Endothelial cell of umbilical vein (primary cell): Measurements from ENCODE around the gene PTPRD. TPM values are rescaled to one million over a fixed set of nuclear protein-coding genes. Genes with fewer than 3 reads are reported as not detected.

ENCODE experiments used
- BruUV-seq: library from RNA; stranded (reverse); fragments of 400-500 nt; replicated peaks from 2 replicates; lab custom pipeline; 2021; lab: Mats Ljungman, UMichigan
- CTCF ChIA-PET: fragments of 300-600, 350-600 bp; sonication (Branson Sonifier 250); formaldehyde crosslinking; loops from one replicate; lab custom pipeline; 2021; ENCODE audit warnings: antibody characterized with exemption, inconsistent platforms; lab: Charles Lee
- POLR2A ChIA-PET: fragments of 300-600, 350-600 bp; sonication (Branson Sonifier 250); formaldehyde crosslinking; loops from one replicate; lab custom pipeline; 2021; ENCODE audit warnings: antibody characterized with exemption, inconsistent platforms; lab: Charles Lee
- DNase-seq: peaks from one replicate; pipeline ENCODE4 v3.0.0-alpha.2; 2011; ENCODE audit warnings: low read depth, low spot score
- FAIRE-seq: peaks from 2 replicates; lab custom pipeline; 2011; peaks lifted over from hg19 to GRCh38; lab: Jason Lieb, UNC
- H2AFZ ChIP-seq: 2 replicates; pipeline ENCODE4 v1.6.0; 2012; ENCODE audit warnings: low read depth, low read length, control low read depth, inconsistent platforms
- H3K27ac ChIP-seq: 2 replicates; pipeline ENCODE4 v1.5.1; 2011; ENCODE audit warnings: low read depth, mild to moderate bottlenecking, control low read depth, low read length, moderate library complexity; ENCODE audit not compliant: insufficient read depth
- H3K27me3 ChIP-seq, 2 experiments: 2 replicates each; pipeline versions ENCODE4 v1.6.0 to v1.6.1; 2011; ENCODE audit warnings: low read length in 2 of 2, mixed read lengths in 1 of 2; ENCODE audit not compliant: control insufficient read depth in 2 of 2, insufficient read depth in 2 of 2
- H3K36me3 ChIP-seq, 2 experiments: 2 replicates in 1 of 2; 3 replicates in 1 of 2; pipeline ENCODE4 v1.5.1; 2011; ENCODE audit warnings: low read length in 2 of 2, mild to moderate bottlenecking in 1 of 2, moderate library complexity in 1 of 2; ENCODE audit not compliant: control insufficient read depth in 2 of 2, insufficient read depth in 2 of 2; ENCODE audit errors: extremely low read depth in 1 of 2
- H3K4me1 ChIP-seq: 3 replicates; pipeline ENCODE4 v1.5.1; 2011; ENCODE audit warnings: mild to moderate bottlenecking, low read length; ENCODE audit not compliant: control insufficient read depth, insufficient read depth; ENCODE audit errors: extremely low read depth
- H3K4me2 ChIP-seq: 2 replicates; pipeline ENCODE4 v1.6.1; 2011; ENCODE audit warnings: low read length, control low read depth, mixed read lengths; ENCODE audit not compliant: insufficient read depth
- H3K4me3 ChIP-seq, 3 experiments: fragments of 200-600 bp in 1 of 3; sonication (generic), shearing (Covaris generic) in 1 of 3; replicated peaks in 1 of 3; 2 replicates each; pipeline ENCODE4 v1.5.1; 2011 to 2016; ENCODE audit warnings: control low read depth in 3 of 3, low read length in 3 of 3, mild to moderate bottlenecking in 2 of 3, inconsistent platforms in 1 of 3, low read depth in 1 of 3, moderate library complexity in 1 of 3; ENCODE audit not compliant: insufficient read depth in 1 of 3
- H3K79me2 ChIP-seq: 2 replicates; pipeline ENCODE4 v1.6.0; 2012; ENCODE audit warnings: low read length, inconsistent platforms; ENCODE audit not compliant: control insufficient read depth, insufficient read depth
- H3K9ac ChIP-seq: replicated peaks from 2 replicates; pipeline ENCODE3; 2011; ENCODE audit warnings: low read length, control low read depth; ENCODE audit not compliant: insufficient read depth; ENCODE audit errors: extremely low read depth
- H3K9me1 ChIP-seq: replicated peaks from 3 replicates; pipeline ENCODE4 v1.6.0; 2011; ENCODE audit warnings: mild to moderate bottlenecking, low read length; ENCODE audit not compliant: control insufficient read depth, insufficient read depth; ENCODE audit errors: extremely low read depth
- H3K9me3 ChIP-seq: replicated peaks from 2 replicates; pipeline ENCODE4 v1.5.1; 2012; ENCODE audit warnings: low read length, inconsistent platforms; ENCODE audit not compliant: control insufficient read depth, insufficient read depth
- H4K20me1 ChIP-seq: replicated peaks from 2 replicates; pipeline ENCODE3; 2011; ENCODE audit warnings: mild to moderate bottlenecking, low read length; ENCODE audit not compliant: control insufficient read depth, insufficient read depth; ENCODE audit errors: extremely low read depth
- EZH2 ChIP-seq: IDR thresholded peaks from 2 replicates; pipeline ENCODE4 v1.6.1; 2012; ENCODE audit warnings: borderline replicate concordance, low read depth, mild to moderate bottlenecking, moderate library complexity, low read length, inconsistent platforms; ENCODE audit not compliant: severe bottlenecking
- FOS ChIP-seq: IDR thresholded peaks from 2 replicates; pipeline ENCODE4 v1.6.1; 2011; ENCODE audit warnings: mild to moderate bottlenecking, low read length, moderate library complexity, borderline replicate concordance; ENCODE audit not compliant: insufficient read depth
- GATA2 ChIP-seq: IDR thresholded peaks from 2 replicates; pipeline ENCODE4 v1.7.0; 2011; ENCODE audit warnings: low read depth, mild to moderate bottlenecking, moderate library complexity, mixed read lengths, low read length; ENCODE audit not compliant: insufficient read length, insufficient read depth
- JUN ChIP-seq: IDR thresholded peaks from 2 replicates; pipeline ENCODE4 v1.6.1; 2011; ENCODE audit warnings: borderline replicate concordance, low read depth; ENCODE audit not compliant: insufficient read length, insufficient read depth
- MYC ChIP-seq: IDR thresholded peaks from one replicate; pipeline ENCODE4 v1.6.1; 2011; ENCODE audit warnings: mild to moderate bottlenecking, low read depth, low read length
- POLR2A ChIP-seq: IDR thresholded peaks from 2 replicates; pipeline ENCODE4 v1.6.1; 2012; ENCODE audit warnings: low read depth, mild to moderate bottlenecking, control low read depth, low read length
- POLR2AphosphoS5 ChIP-seq: IDR thresholded peaks from 2 replicates; pipeline ENCODE4 v1.6.1; 2012; ENCODE audit warnings: low read depth, mild to moderate bottlenecking, control low read depth, low read length, moderate library complexity; ENCODE audit not compliant: insufficient read depth
- dilution Hi-C: fragments of 300-500 bp; cut with MboI; formaldehyde crosslinking; loops from one replicate; pipeline ENCODE4 v1.15.0; 2019; ENCODE audit warnings: low sequenced_read_pairs; ENCODE audit not compliant: extremely low pct_ligation_motif_present
- intact Hi-C: fragments of 100-400 bp; cut with micrococcal nuclease; formaldehyde crosslinking; loops from one replicate; pipeline ENCODE4 v1.10.0; 2022
- polyA plus RNA-seq, 4 experiments: library from polyadenylated mRNA; depleted of rRNA in 3 of 4; stranded (reverse) in 3 of 4; unstranded in 1 of 4; fragments of >200 nt; gene quantifications; 2 replicates each; pipeline versions ENCODE4 v1.2.1 to v1.2.3, GENCODE V29; 2011 to 2012; ENCODE audit warnings: missing spikeins in 1 of 4
- total RNA-seq: library from RNA; stranded (reverse); gene quantifications from 2 replicates; pipeline ENCODE4 v1.2.3, GENCODE V29; 2021
- TF ChIP-seq, protein P1 (sequence below): IDR thresholded peaks from 2 replicates; pipeline ENCODE4 v1.6.1; 2011; ENCODE audit not compliant: insufficient read depth, insufficient read length
- TF ChIP-seq, protein P2 (sequence below), 2 donors: IDR thresholded peaks; 1 replicate in 1 of 2; 2 replicates in 1 of 2; pipeline ENCODE4 v1.5.1; 2011; ENCODE audit warnings: low read length in 2 of 2, mild to moderate bottlenecking in 2 of 2, moderate library complexity in 2 of 2, control low read depth in 1 of 2, inconsistent platforms in 1 of 2, low read depth in 1 of 2; ENCODE audit not compliant: insufficient read depth in 1 of 2; ENCODE audit errors: extremely low read depth in 1 of 2

The PTPRD gene
- total and polyA plus RNA-seq, 2 donors (not counting 3 experiments of a cell fraction or from before 2014, with no cell fraction given) = 5.5 to 5.7 TPM

DNA sequence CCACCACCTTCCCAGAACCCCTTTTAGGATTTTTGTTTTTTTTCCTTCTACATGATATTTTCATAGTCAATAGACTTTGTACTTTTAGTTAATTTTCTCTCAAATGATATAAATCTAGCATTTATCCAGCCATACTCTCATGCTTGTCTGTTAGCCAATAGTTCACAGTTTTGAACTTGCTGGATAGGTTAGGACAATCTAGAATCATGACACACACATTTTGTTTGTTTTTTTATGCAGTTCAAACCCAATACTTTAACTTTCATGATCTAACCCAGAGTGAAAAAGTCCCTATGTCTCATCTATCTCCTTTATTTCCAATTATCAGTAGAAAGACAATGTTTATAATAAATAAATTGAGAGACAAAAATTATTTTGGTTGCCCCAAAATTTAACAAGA is 2303.5 kb downstream of the PTPRD start:
- intact Hi-C loops (no loop called here), dilution Hi-C loops (no loop called here)
- Histone ChIP-seq H3K36me3 (no peaks in the 10 kb centered on the region), H4K20me1 (no peaks in the 10 kb centered on the region), H3K4me2 (no peak overlapping the region), H3K27me3 (no peaks in the 10 kb centered on the region), H3K79me2 (no peaks in the 10 kb centered on the region), H2AFZ (no peak overlapping the region), H3K9me3 (no peaks in the 10 kb centered on the region), H3K9ac (no peak overlapping the region), H3K4me3 (no peak overlapping the region), H3K4me1 (no peaks in the 10 kb centered on the region), H3K9me1 (no peaks in the 10 kb centered on the region), H3K27ac (no peak overlapping the region)
- ChIA-PET POLR2A (interaction anchor here (0.6 kb wide), 1 partner anchor 136 kb away, joined by 5 read pairs; no protein-coding TSS in a partner anchor), CTCF (interaction anchor here (0.6 kb wide), 1 partner anchor 234 kb away, joined by 3 read pairs; no protein-coding TSS in a partner anchor)
- FAIRE-seq (no peak), DNase-seq (no peak)
- no TSS peak for BruUV-seq
- no peak for TF ChIP-seq FOS
- no peak for TF ChIP-seq JUN

DNA sequence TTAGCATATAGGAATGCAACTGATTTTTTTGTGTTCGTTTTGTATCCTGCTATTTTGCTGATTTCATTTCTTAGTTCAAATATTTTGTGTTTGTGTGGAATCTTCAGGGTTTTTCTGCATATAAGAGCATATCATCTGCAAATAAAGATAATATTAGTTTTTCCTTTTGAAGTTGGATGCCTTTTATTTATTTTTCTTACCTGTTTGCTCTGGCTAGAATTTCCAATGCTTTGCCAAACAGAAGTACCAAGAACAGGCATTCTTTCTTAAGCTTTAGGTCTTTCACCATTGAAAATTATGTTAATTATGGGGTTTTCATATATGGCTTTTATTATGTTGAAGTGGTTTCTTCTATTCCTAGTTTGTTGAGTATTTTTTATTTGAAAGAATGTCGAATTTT is 2308.1 kb downstream of the PTPRD start:
- no peaks in the 10 kb centered on the region for H3K27me3 ChIP-seq
- H3K36me3 ChIP-seq = no peaks in the 10 kb centered on the region
- H3K9ac ChIP-seq = no peak overlapping the region
- no peaks in the 10 kb centered on the region for H3K9me1 ChIP-seq
- POLR2A ChIA-PET = no interaction called here
- CTCF ChIA-PET = no interaction called here
- intact Hi-C loops (no loop called here), dilution Hi-C loops (no loop called here)
- H4K20me1 ChIP-seq = no peaks in the 10 kb centered on the region
- no peak for TF ChIP-seq EZH2
- TF ChIP-seq, protein P1, sequence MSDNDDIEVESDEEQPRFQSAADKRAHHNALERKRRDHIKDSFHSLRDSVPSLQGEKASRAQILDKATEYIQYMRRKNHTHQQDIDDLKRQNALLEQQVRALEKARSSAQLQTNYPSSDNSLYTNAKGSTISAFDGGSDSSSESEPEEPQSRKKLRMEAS = no peak
- no peak for TF ChIP-seq FOS
- no peak for TF ChIP-seq JUN
- no peak for TF ChIP-seq MYC
- TF ChIP-seq, protein P2, sequence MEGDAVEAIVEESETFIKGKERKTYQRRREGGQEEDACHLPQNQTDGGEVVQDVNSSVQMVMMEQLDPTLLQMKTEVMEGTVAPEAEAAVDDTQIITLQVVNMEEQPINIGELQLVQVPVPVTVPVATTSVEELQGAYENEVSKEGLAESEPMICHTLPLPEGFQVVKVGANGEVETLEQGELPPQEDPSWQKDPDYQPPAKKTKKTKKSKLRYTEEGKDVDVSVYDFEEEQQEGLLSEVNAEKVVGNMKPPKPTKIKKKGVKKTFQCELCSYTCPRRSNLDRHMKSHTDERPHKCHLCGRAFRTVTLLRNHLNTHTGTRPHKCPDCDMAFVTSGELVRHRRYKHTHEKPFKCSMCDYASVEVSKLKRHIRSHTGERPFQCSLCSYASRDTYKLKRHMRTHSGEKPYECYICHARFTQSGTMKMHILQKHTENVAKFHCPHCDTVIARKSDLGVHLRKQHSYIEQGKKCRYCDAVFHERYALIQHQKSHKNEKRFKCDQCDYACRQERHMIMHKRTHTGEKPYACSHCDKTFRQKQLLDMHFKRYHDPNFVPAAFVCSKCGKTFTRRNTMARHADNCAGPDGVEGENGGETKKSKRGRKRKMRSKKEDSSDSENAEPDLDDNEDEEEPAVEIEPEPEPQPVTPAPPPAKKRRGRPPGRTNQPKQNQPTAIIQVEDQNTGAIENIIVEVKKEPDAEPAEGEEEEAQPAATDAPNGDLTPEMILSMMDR (IDR thresholded peaks at IDR 0.05; ENCODE audit: extremely low read depth in 1 of 2, insufficient read depth in 1 of 2, low read depth in 1 of 2, low read length in 2 of 2) = no peak
- no peak for TF ChIP-seq GATA2
- no peak for TF ChIP-seq POLR2AphosphoS5
- no peak for TF ChIP-seq POLR2A
- H3K27ac ChIP-seq = no peak overlapping the region
- no peak overlapping the region for H2AFZ ChIP-seq
- H3K9me3 ChIP-seq = no peaks in the 10 kb centered on the region
- H3K4me1 ChIP-seq = peaks cover 6% of the 10 kb centered on the region
- no peak for FAIRE-seq
- DNase-seq = no peak
- BruUV-seq = no TSS peak
- no peak overlapping the region for H3K4me2 ChIP-seq
- H3K79me2 ChIP-seq = no peaks in the 10 kb centered on the region
- H3K4me3 ChIP-seq = no peak overlapping the region
